IPS-18c (cell line): ENCODE results near the gene NEDD8.
A peak's percentile ranks its signal among the peaks of the same experiment; 100 is the strongest.

ENCODE experiments used
- H3K4me3 ChIP-seq: 2 replicates; pipeline ENCODE4 v1.7.0; 2013; ENCODE audit warnings: low read depth, mild to moderate bottlenecking, low read length, moderate library complexity; ENCODE audit not compliant: insufficient read depth
- H3K9me3 ChIP-seq: one replicate; pipeline ENCODE4 v1.6.1; 2013; ENCODE audit warnings: mild to moderate bottlenecking, low read length, moderate library complexity; ENCODE audit not compliant: control insufficient read depth, insufficient read depth

NEDD8 gene

GRCh38 chr14:24232121-24232644 lies at the start of gene NEDD8:
TSS of gene NEDD8 (minus strand) at chr14:24232367. CDS start at chr14:24232267, 100 bp downstream.
- Histone ChIP-seq H3K4me3 (peak within 1 kb of the TSS; percentile 97), H3K9me3 (no peaks in the 10 kb centered on the region)

GRCh38 chr14:24281636-24282035 lies 49.5 kb upstream of the NEDD8 start:
- Histone ChIP-seq H3K9me3 (no peaks in the 10 kb centered on the region), H3K4me3 (no peak overlapping the region)

DNA sequence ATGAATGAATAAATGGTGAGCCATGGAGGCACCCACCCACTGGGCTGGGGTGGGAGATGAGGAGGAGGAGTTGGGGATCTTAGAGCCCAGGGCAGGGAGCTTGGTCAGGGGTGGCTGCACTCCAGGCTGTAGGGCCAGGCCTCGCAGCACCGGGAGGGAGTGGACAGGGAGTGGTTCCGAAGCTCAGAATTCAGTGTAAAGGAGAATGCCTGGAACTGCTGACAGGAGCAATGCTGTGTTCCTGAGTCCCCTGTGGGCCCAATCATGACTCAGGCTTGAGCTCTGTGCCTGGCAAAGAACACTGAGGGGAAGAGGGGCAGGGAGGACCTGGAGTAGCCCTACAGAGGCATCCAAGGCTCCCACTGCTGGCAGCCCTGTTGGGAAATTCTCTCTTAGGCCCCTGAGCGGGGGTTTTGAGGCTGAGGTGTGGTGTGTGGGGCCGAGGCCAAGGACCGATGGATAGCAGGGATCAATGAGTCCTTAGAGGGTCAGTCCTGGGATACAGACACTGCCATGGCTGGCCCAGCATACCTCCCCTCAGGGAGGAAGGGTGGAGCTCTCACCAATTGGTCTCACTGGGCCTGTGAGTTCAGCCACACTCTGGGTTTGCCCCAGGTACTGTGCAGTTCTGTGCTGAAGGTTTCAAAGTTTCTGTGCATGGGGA lies 48.8 kb upstream of the NEDD8 start:
- Histone ChIP-seq H3K4me3 (no peak overlapping the region), H3K9me3 (no peaks in the 10 kb centered on the region)

DNA sequence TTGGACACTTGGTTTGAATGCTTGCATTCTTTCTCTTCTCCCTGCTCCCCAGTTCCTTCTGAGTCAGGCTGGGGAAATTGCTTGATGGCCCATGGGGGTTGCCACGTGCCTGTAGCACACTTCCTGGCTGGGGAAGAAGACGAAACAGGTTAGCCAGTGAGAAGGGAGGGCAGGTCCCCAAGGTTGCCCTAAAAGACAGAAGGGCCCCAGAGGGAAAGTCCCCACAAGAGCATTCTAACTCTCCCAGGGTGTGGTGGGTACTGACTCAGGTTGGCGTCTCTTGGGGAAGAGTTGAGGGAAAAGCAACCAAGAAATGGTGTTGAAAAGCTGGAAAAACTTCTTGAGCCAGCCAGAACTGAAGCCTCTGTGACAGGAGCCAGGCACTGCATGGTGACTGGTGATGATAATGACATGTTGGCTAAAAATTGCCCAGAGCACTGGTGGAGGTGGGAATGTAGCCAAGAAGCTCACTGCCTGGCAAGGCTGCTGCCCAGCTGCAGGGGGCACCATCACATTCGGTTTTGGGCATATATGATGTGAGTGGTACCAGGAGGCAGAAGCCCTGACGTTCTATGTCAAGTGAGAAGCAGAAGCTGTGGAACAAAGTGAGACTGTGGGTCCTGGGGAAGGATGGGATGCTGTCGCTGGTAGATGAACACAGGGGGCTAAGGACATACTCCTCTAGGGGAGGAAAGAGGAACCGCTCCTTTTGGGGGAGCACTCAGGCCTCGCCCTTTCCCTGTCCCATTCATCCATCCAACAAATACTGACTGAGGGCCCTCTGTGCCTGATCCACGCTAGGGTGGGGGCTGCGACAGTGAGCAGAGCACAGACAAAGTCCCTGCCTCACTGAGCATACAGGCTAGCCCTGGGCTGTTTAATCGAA lies 47.4 kb upstream of the NEDD8 start:
- Histone ChIP-seq H3K9me3 (no peaks in the 10 kb centered on the region), H3K4me3 (no peak overlapping the region)

DNA sequence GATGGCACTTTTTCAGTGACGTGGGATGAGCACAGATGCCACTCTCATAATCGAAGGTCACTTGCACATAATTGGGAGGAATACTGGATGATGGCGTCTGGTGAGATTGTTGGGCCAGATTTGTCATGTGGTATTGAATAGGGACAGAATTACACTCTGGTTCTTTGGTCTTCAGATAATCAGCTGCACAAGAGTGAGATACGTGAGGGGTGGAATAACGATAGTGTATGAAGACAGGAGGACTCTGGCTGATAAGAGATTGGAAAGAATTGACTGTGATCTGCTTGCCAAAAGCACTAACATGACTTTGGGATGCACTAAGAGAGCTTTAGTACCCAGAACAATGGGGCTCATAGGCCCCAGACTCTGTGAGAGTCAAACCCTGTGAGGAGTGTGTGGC lies 46.3 kb upstream of the NEDD8 start:
- H3K9me3 ChIP-seq: no peaks in the 10 kb centered on the region
- H3K4me3 ChIP-seq: no peak overlapping the region

GRCh38 chr14:24277606-24278321 lies 45.6 kb upstream of the NEDD8 start:
- no peaks in the 10 kb centered on the region for H3K9me3 ChIP-seq
- no peak overlapping the region for H3K4me3 ChIP-seq

- Histone ChIP-seq H3K4me3 (no peak overlapping the region), H3K9me3 (no peaks in the 10 kb centered on the region)
These were observed 44.9 kb upstream of the NEDD8 start for GRCh38 chr14:24277071-24277470.

DNA sequence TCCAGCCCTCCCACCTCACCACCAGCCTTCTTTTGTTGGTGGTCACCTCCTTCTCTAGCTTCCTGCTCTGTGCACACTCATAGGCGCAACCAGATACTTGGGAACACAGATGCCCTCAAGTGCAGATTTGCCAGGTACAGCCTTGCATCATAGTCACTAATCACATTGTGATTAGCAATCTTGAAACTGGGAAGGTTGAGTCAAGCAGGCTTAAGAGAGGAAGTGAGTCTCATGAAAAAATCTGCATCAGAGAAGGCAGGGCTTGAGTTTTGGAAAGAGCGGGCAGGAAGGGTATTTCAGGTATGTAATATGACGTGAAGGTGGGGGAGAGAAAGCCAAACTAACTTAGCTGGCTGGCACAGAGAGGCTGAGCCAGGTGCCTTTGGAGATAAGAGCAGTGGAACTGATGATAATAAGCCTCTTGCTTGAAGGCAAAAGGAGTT lies 42.0 kb upstream of the NEDD8 start:
- Histone ChIP-seq H3K9me3 (no peaks in the 10 kb centered on the region), H3K4me3 (no peak overlapping the region)

DNA sequence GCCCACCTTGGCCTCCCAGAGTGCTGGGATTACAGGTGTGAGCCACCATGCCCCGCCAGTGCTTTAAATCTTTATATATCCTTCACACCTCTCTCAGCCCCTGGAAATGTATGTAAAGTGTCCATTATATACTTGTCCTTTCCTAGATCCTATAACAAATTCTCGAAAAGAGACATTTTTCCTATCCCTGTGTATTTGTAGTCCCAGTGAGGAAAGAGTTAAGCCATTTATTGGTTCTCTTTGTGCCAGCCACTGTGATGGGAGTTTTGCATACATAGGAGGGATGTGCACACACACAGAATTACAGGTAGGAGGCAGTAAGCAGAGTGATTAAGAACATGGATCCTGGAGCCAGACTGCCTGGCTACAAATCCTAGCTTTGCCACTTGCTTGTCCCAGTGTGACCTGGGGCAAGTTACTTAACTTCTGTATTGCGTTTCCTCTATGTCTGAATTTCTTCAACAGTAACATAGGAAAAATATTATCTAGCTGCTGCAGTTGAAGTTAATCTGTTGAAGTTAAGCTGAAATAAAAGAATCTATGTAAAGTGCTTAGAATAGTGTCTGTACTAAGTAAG lies 41.3 kb upstream of the NEDD8 start:
- no peaks in the 10 kb centered on the region for H3K9me3 ChIP-seq
- no peak overlapping the region for H3K4me3 ChIP-seq

GRCh38 chr14:24272467-24272866 lies 40.3 kb upstream of the NEDD8 start:
- no peaks in the 10 kb centered on the region for H3K9me3 ChIP-seq
- no peak overlapping the region for H3K4me3 ChIP-seq

DNA sequence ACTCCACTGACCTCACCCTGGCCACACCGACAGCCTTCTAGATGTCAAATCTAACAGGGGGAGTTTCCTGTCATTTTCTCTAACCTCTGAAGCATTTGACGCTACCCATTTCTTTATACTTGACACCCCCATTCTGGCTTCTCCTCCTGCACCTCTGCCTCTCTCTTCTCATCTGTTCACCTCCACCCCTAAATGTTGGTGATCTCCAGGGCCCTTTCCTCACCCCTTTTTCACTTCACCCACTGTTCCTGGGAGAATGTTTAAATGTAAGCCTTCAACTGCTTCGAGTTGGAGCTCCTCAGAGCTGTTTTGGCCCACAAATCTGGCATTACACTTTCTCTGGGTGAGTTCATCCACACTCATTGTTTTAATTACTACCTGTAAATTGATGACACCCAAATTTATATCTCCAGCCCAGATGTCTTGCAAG lies 39.7 kb upstream of the NEDD8 start:
- Histone ChIP-seq H3K9me3 (no peaks in the 10 kb centered on the region), H3K4me3 (peak overlapping the region; percentile 70)

DNA sequence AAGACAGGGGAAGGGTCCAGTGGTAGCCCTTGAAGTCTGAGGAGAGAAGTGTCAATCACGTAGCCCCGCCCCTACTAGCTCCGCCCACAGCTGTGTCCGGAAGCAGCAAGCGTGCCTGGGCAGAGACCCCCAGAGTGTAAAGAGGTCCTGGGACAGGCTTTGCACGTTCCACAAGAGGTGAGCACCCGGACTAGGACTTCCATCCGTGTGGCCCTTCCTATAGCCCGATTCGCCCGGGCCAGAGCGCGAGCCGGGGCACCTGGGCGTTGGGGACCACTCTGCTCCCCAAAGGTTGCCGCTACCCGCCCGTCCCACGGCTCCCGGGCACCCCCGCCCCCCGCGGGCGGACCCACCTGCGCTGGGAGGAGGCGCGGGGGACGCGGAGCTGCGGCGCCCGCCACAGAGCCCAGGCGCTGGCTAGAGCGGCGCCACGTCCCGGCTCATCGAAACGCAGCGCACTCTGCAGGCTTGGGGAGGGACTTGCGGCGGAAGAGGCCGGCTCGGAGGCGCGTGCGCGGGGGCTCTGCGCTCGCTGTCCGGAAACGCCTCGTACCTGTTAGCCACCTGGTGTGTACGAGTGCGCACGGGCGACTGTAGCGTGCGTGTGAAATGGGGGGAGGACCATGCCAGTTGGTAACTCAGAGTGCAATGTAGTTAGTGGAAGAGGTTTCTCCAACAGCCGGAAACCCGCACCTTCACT lies 39.1 kb upstream of the NEDD8 start, which contains the start of gene RABGGTA:
RABGGTA (minus strand) TSS at position 464 of the 700 bp plus-strand sequence. CDS start 482 bp downstream, outside the sequence.
- no peaks in the 10 kb centered on the region for H3K9me3 ChIP-seq
- peak within 1 kb of the TSS; percentile 70 for H3K4me3 ChIP-seq

DNA sequence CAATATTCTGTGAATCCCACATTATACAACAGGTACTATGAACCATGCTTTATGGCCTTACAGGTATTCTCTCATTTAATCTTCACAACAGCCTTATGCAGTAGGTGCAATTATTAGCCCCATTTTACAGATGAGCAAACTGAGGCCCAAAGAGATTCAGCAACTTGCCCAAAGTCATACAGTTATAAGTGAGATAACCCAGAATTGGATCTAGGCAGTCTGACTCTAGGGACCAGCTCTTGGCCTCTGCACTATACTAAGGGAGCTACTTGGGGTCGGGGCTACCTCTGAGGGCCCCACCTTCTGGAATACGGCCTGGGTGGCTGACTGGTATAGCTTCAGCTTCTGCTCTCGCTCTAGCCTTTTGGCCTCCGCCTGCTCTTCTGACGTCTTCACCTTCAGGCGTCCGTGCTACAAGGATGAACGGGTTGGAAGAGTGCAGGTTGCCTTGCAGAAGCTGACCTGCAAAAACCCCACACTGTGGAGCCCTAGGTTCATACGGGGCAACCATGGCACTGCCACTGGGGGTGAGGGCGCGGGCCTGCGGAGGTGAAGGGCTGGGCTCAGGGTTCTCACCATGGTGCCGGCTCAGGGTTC lies 38.5 kb upstream of the NEDD8 start:
- H3K9me3 ChIP-seq: no peaks in the 10 kb centered on the region
- peak overlapping the region; percentile 70 for H3K4me3 ChIP-seq

GRCh38 chr14:24269910-24270536 lies 37.9 kb upstream of the NEDD8 start:
- Histone ChIP-seq H3K4me3 (no peak overlapping the region), H3K9me3 (no peaks in the 10 kb centered on the region)

GRCh38 chr14:24269368-24269767 lies 37.2 kb upstream of the NEDD8 start:
- H3K4me3 ChIP-seq: no peak overlapping the region

DNA sequence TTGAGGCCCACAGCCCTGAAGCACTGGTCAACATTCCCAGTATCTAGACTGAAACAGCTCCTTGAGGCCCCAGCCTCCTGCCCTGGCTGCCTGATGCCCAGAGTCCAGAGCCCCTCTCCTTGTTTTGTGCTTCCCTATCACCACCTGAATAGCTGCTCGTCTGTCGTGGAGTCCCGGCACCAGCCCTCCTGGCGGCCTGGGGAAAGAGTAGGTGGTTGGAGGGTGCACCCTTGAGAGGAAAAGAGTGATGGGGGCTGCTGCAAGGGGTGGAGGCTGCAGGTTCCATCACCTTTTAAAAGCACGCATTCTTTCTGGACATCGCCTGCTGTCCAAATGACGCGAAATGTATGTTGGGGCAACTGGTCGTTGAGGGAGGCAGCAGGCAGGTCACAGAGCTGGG lies 36.1 kb upstream of the NEDD8 start:
- H3K9me3 ChIP-seq: no peaks in the 10 kb centered on the region
- no peak overlapping the region for H3K4me3 ChIP-seq

More at GRCh38 chr14:24269368-24269767, 37.2 kb upstream of the NEDD8 start:
- H3K9me3 ChIP-seq: no peaks in the 10 kb centered on the region
